Smooth muscle cell (in vitro differentiated cells): ENCODE measurements around the gene PPM1H. TPM values are rescaled to one million over a fixed set of nuclear protein-coding genes. Genes with fewer than 3 reads are reported as not detected.

Experiments used
- DNase-seq: peaks from one replicate; lab custom pipeline; 2025; ENCODE audit not compliant: unreplicated experiment; lab: John Stamatoyannopoulos, UW
- H2AFZ ChIP-seq: fragments of 200-600 bp; sonication (generic); 2 replicates; pipeline ENCODE4 v1.6.0; 2016; ENCODE audit warnings: antibody characterized with exemption, low read depth, mild to moderate bottlenecking
- H3F3A ChIP-seq: fragments of 200-600 bp; sonication (generic); 2 replicates; pipeline ENCODE4 v1.6.0; 2017; ENCODE audit warnings: antibody characterized with exemption, low read depth
- H3K27ac ChIP-seq: fragments of 200-600 bp; sonication (generic); 2 replicates; pipeline ENCODE4 v1.5.1; 2016; ENCODE audit warnings: low read depth, mild to moderate bottlenecking
- H3K27me3 ChIP-seq: fragments of 200-600 bp; sonication (generic); 2 replicates; pipeline ENCODE4 v1.6.1; 2016; ENCODE audit warnings: low read depth, mild to moderate bottlenecking
- H3K36me3 ChIP-seq: fragments of 200-600 bp; sonication (generic); 2 replicates; pipeline ENCODE4 v1.5.1; 2016; ENCODE audit warnings: low read depth
- H3K4me1 ChIP-seq: fragments of 200-600 bp; sonication (generic); 2 replicates; pipeline ENCODE4 v1.5.1; 2016; ENCODE audit warnings: low read depth
- H3K4me2 ChIP-seq: fragments of 200-600 bp; sonication (generic); 2 replicates; pipeline ENCODE4 v1.6.0; 2016; ENCODE audit warnings: mild to moderate bottlenecking
- H3K4me3 ChIP-seq: fragments of 200-600 bp; sonication (generic); 2 replicates; pipeline ENCODE4 v1.5.1; 2016; ENCODE audit warnings: mild to moderate bottlenecking
- H3K79me2 ChIP-seq: fragments of 200-600 bp; sonication (generic); 2 replicates; pipeline ENCODE4 v1.6.0; 2016; ENCODE audit warnings: low read depth, mild to moderate bottlenecking
- H3K9ac ChIP-seq: fragments of 200-600 bp; sonication (generic); 2 replicates; pipeline ENCODE4 v1.6.0; 2016; ENCODE audit warnings: low read depth
- H3K9me3 ChIP-seq: fragments of 200-600 bp; sonication (generic); replicated peaks from 2 replicates; pipeline ENCODE4 v1.5.1; 2016; ENCODE audit warnings: low read depth
- H4K20me1 ChIP-seq: fragments of 200-600 bp; sonication (generic); 2 replicates; pipeline ENCODE4 v1.6.0; 2016; ENCODE audit warnings: low read depth
- WGBS: methylation state at CpG from one replicate; pipeline ENCODE4 v1.1.7; 2016; ENCODE audit warnings: low lambda C conversion rate; 5-methylcytosine and 5-hydroxymethylcytosine counted together
- polyA plus RNA-seq: library from polyadenylated mRNA; unstranded; fragments of >200 nt; fragmentation: Nextera tagmentation; extraction: Ambion mirVana; gene quantifications from 2 replicates; pipeline ENCODE4 v1.2.1, GENCODE V29; 2016
- total RNA-seq: library from RNA; depleted of rRNA; stranded (reverse); fragments of >200 nt; gene quantifications from 2 replicates; pipeline ENCODE4 v1.2.3, GENCODE V29; 2014
- TF ChIP-seq, protein P1 (sequence below): fragments of 200-600 bp; sonication (generic); IDR thresholded peaks from 2 replicates; pipeline ENCODE4 v1.5.1; 2017; ENCODE audit warnings: borderline replicate concordance, mild to moderate bottlenecking, antibody characterized with exemption; ENCODE audit not compliant: insufficient read depth, poor library complexity, severe bottlenecking

PPM1H gene
- total and polyA plus RNA-seq, 2 experiments from 2014 or later: 0.56 to 3.6 TPM

DNA sequence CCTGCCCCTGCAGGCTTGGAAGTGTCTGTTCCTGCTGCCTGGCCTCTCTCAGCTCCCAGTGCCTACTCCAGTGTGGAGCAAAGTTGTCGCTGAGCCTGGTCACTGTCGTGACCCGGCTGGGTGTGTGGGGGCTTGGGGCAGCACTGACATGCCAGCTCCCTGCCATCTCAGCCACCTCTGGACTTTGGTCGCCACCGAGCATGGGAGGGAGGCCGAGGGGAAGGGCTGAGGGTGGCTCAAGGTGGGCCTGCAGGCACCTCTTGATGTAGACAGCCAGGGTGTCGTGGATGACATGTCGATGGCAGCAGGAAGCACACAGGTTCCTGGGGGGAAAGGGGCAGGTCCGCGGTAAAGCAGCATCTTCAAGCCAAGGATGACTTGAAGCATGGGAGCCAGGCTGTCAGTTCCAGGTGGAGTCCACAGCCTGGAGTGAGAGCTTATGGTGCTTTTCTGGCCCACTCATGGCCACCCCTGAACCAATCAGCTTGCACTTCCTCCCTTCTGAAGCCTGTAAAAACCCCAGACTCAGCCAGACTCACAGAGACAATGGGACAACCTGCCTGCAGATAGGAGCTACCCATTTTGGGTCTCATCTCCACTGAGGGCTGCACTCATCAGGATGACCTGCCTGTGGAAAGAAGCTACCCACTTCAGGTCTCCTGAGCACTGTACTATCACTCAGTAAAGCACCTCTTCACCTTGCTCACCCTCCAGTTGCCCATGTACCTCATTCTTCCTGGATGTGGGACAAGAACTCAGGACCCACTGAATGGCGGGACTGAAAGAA, 258.2 kb downstream of the PPM1H start:
- Histone ChIP-seq H3K9ac (no peak overlapping the region), H3K4me2 (no peak overlapping the region), H3K36me3 (no peaks in the 10 kb centered on the region), H3K4me3 (no peak overlapping the region), H4K20me1 (no peaks in the 10 kb centered on the region), H3K9me3 (no peaks in the 10 kb centered on the region), H3K27me3 (no peaks in the 10 kb centered on the region), H3F3A (no peaks in the 10 kb centered on the region), H2AFZ (no peak overlapping the region), H3K27ac (no peak overlapping the region), H3K4me1 (peaks cover 15% of the 10 kb centered on the region), H3K79me2 (no peaks in the 10 kb centered on the region)
- TF ChIP-seq, protein P1, sequence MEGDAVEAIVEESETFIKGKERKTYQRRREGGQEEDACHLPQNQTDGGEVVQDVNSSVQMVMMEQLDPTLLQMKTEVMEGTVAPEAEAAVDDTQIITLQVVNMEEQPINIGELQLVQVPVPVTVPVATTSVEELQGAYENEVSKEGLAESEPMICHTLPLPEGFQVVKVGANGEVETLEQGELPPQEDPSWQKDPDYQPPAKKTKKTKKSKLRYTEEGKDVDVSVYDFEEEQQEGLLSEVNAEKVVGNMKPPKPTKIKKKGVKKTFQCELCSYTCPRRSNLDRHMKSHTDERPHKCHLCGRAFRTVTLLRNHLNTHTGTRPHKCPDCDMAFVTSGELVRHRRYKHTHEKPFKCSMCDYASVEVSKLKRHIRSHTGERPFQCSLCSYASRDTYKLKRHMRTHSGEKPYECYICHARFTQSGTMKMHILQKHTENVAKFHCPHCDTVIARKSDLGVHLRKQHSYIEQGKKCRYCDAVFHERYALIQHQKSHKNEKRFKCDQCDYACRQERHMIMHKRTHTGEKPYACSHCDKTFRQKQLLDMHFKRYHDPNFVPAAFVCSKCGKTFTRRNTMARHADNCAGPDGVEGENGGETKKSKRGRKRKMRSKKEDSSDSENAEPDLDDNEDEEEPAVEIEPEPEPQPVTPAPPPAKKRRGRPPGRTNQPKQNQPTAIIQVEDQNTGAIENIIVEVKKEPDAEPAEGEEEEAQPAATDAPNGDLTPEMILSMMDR: no peak
- 92% methylated on average over 11 of the region's 11 CpGs for WGBS
- DNase-seq: no peak

DNA sequence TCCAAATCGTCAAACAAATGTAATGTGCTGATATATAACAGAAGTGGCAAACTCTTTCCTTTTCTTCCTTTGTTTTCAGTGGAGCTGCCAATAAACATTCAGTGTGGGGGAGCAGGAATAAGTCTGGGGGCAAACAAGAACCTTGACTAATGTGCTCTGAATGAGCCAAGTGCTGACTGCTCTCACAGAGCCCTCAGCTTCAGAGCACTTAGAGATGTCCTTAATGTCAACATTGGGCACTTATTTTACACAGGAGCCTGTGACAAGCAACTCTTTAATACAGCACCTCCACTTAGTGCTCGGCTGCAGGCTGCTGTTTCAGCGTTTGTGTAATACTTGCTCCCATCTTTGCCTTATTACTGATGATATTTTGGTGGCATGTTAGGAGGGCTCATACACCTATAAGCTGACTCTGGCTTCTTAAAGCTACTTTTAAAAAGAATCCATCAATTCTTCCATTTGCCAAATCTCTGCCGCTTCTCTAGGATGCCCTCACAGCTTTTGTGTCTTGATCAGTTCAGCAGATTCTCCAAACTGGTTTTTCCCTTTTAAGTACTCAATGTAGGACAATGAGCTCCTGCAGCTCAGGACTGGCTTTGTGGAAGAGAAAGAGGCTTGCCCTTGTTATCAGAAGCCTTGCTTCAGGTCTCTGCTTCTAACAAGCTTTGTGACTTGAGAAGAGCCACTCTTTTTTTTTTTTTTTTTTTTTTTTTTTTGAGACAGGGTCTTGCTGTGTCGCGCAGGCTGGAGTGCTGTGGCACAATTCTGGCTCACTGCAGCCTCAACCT, 261.7 kb downstream of the PPM1H start:
- Histone ChIP-seq H3K9ac (no peak overlapping the region), H3K4me3 (no peak overlapping the region), H3F3A (no peaks in the 10 kb centered on the region), H3K27me3 (no peaks in the 10 kb centered on the region), H4K20me1 (no peaks in the 10 kb centered on the region), H2AFZ (no peak overlapping the region), H3K4me1 (peaks cover 21% of the 10 kb centered on the region), H3K9me3 (no peaks in the 10 kb centered on the region), H3K4me2 (no peak overlapping the region), H3K79me2 (no peaks in the 10 kb centered on the region), H3K36me3 (no peaks in the 10 kb centered on the region), H3K27ac (no peak overlapping the region)
- TF ChIP-seq, protein P1: no peak
- WGBS: 94% methylated on average over 6 of the region's 6 CpGs
- no peak for DNase-seq

DNA sequence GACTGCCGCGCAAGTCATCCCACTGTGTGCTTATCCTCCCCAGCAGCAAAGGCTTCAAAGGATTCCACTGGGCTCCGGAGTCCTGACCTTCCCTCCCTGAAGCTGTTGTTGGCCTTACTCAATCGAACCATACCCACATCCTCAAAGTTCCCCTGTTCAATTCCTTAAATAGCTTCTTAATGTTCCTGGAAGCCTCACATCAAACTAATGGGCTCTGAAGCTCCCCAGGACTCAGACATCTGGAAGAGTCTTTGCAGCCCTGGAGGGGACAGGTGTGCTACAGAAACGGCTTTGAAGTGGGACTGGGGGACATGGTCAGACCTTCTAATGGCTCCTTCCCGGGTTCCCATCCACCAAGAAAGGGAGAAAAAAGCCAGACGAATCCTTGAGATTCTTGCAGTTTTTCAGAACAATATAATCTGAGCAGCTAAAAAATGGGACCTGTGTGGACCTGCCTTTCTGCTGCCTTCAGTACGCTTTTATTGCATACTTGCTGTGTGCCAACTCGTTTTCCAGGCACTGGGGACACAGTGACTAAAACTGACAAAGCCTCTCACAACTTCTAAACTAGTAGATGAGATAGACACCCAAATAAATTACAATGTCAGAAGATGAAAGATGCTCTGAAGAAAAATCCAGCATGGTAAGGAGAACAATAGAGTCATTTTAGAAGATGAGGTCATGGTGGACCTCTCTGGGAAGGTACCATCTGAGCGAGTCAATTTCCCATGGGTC, 263.8 kb downstream of the PPM1H start:
- Histone ChIP-seq H3K79me2 (no peaks in the 10 kb centered on the region), H3K9ac (no peak overlapping the region), H4K20me1 (no peaks in the 10 kb centered on the region), H3K9me3 (no peaks in the 10 kb centered on the region), H2AFZ (no peak overlapping the region), H3K27me3 (no peaks in the 10 kb centered on the region), H3F3A (no peaks in the 10 kb centered on the region), H3K36me3 (no peaks in the 10 kb centered on the region), H3K4me2 (no peak overlapping the region), H3K27ac (no peak overlapping the region), H3K4me1 (peaks cover 21% of the 10 kb centered on the region), H3K4me3 (no peak overlapping the region)
- whole genome bisulfite sequencing: 71% methylated on average over 10 of the region's 10 CpGs
- TF ChIP-seq, protein P1: no peak
- DNase-seq: no peak
